Stimulated activated CD4-positive, alpha-beta T cell treated with anti-CD3 and anti-CD28 coated beads, TNF-alpha, amount 100 ng/mL, for 4 hours (primary cell): ENCODE measurements around the gene UBXN11.
A peak's percentile ranks its signal among the peaks of the same experiment; 100 is the strongest.

Experiments
- DNase-seq, 3 experiments: peaks; one replicate each; pipeline ENCODE4 v3.0.0-alpha.2; 2020; ENCODE audit warnings: low read depth in 3 of 3

Gene UBXN11

GRCh38 chr1:26285366-26286063 is 20.9 kb downstream of the UBXN11 start:
- DNase-seq = no peak

- DNase-seq = peak; percentile 88 to 97 (median 95)
Measured at GRCh38 chr1:26284597-26285347, 21.7 kb downstream of the UBXN11 start.

GRCh38 chr1:26283871-26284596 is 22.4 kb downstream of the UBXN11 start:
- no peak for DNase-seq

DNA sequence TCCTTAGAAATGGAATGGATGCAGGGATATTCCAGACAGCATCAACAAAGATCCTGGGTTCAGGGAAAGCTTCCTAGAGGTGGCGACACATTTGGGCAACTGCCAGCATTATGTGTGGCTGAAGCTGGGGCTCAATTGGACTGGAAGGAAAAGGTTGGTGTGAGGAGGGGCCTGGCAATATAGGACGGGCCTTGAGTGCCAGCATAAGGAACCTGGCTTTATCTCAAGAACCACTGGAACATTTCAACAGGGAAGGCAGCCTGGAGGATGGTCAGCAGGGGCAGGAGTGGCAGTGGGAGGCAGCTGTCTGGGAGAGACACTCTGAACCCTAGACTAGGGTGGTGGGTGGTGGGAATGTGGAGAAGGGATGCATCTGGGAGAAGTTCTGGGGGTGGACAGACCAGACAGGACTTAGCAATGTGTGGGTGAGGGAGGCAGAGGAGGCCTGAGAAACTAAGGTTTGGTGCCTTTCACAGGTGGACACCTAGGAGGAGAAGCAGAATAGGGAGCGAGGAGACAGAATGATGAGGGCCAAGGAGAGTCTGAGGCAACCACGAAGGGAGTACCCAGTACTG is 23.1 kb downstream of the UBXN11 start:
- DNase-seq = no peak

DNA sequence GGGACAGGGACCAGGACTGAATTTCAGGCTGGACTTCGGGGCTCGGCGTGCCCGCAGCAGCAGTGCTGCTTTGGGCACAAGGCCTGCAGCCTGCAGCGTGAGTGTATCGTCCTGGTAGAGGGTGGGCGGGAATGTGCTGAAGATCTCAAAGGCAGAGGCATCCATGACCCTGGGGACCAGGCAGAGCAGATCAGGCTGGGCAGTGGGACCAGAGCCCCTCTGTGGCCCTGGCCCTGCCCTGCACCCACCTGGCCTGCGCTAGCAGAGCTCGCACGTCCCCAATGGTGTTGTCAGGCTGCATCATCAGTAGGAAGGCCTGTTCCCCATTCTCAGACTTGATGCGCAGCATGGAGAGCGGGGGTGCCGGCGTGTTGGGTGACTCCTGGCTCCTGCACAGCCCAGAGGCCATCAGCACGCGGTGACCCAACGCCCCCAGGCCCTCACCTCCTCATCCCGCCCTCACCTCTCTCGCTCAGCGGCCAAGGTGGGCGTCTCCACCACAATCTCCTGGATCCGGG is 24.0 kb downstream of the UBXN11 start:
- no peak for DNase-seq

DNA sequence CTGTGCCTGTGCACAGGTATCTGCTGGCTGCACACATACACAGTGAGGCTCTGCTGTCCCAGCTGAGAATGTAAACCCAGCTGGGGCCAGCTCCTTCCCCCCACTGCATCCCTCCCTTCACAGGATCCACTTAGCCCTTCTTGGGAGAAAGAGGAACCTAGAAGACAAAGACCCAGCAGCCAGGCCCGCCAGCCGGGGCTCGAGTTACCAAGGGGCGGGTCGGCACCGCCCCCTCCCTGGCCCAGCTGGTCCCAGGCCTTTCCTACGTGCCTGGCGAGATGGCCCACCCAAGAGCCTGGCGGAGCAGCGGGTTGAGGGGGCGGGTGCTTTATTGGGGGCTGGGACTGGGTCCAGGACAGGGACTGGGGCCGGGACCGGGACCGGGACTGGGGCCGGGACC is 24.5 kb downstream of the UBXN11 start:
- DNase-seq = no peak

DNA sequence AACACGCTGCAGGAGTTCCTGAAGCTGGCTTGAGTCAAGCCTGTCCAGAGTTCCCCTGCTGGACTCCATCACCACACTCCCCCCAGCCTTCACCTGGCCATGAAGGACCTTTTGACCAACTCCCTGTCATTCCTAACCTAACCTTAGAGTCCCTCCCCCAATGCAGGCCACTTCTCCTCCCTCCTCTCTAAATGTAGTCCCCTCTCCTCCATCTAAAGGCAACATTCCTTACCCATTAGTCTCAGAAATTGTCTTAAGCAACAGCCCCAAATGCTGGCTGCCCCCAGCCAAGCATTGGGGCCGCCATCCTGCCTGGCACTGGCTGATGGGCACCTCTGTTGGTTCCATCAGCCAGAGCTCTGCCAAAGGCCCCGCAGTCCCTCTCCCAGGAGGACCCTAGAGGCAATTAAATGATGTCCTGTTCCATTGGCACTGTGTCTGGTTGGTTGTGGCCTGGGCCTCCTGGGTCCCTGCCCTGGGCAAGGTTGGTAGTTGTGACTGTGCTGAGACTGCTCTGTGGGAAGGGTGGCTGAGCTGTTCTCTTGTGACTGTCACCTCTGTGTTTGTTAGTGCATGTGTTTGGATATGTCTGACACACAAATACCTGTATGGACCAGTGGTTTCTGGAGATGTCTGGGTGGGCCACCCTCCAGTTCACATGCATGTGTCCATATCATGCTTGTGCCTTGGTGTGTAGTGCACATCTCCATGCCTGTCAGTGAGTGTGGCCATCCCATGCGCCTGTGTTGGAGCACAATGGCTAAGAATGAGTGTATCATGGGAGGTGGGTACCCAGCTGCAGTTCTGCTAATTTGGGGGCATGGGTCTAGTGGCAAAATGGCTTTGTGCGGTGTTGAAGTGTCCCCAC is 25.1 kb downstream of the UBXN11 start:
- no peak for DNase-seq

- no peak for DNase-seq
Measured at GRCh38 chr1:26280333-26281042, 25.9 kb downstream of the UBXN11 start.

GRCh38 chr1:26279456-26280332 is 26.7 kb downstream of the UBXN11 start, which contains the start of gene SH3BGRL3:
SH3BGRL3 (plus strand) TSS chr1:26280086; CDS start chr1:26280156, 70 bp downstream.
- DNase-seq = peak in 2 of 3 experiments; percentile 68 to 70

GRCh38 chr1:26278724-26279455 is 27.5 kb downstream of the UBXN11 start:
- no peak for DNase-seq

DNA sequence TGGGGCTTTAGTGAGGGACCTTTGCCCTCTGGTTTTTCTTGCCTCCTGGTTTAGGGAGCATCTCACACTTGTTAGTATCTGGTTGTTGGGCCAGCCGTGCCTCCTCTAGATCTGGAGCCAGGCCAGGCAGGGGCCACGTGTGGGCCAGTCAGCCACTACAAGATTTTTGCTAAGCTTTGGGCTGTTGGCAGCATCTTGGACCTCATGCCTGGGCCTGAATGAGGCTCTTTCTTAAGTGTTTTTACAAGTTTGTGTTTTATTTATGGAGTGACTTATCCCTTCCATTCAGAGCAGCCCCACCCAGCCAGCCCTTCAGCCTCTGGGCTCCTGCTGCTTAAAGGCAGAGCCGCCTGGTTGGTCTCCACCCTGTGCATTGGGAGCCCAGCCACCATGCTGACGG is 28.1 kb downstream of the UBXN11 start:
- DNase-seq = no peak

- no peak for DNase-seq
Measured at GRCh38 chr1:26277719-26278118, 28.7 kb downstream of the UBXN11 start.

GRCh38 chr1:26277261-26277661 is 29.2 kb downstream of the UBXN11 start:
- no peak for DNase-seq

DNA sequence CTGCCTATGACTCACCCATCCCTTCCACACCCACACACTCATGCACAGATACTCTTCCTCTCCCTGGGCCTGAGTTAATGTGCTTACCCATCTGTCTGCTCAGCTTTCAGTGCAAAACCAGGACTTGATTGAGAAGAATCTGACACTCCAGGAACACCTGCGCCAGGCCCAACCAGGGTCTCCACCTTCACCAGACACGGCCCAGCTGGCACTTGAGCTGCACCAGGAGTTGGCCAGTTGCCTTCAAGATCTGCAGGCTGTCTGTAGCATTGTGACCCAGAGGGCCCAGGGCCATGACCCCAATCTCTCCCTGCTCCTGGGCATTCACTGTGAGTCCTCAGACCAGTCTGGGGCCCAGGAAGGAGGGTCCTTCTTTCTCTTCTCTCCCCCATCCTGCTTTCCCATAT is 30.0 kb downstream of the UBXN11 start:
- no peak for DNase-seq

GRCh38 chr1:26275580-26276431 is 30.6 kb downstream of the UBXN11 start:
- DNase-seq = peak in 2 of 3 experiments; percentile 58 to 69

GRCh38 chr1:26274801-26275425 is 31.5 kb downstream of the UBXN11 start:
- no peak for DNase-seq

DNA sequence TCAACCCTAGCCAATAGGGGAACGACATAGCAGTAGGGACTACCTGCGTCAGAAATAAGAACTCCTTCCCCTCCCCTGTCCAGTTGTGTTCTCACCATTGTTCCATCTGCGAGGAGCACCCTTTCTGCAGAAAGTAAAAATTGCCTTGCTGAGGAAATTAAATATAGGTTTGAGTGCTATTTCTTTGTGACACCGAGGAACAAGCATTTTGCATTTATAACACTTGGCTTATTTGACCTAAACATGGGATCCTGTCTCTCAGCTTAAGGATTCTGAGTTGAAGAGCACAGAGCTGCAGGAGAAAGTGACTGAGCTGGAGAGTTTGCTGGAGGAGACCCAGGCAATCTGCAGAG is 37.3 kb downstream of the UBXN11 start:
- no peak for DNase-seq
